22Rv1 (cell line): ENCODE measurements around the gene GPR155.
"Not testable (repeated sequence)": the region's sequence is repeated elsewhere in the genome, so short reads cannot be mapped to it uniquely, and the experiment has no call there.

Experiments used
- CTCF ChIP-seq: fragments of 450-650 bp; IDR thresholded peaks from 2 replicates; pipeline ENCODE4 v1.5.1; 2017; ENCODE audit warnings: mild to moderate bottlenecking
- ZFX ChIP-seq: fragments of 450-650 bp; IDR thresholded peaks from 2 replicates; pipeline ENCODE4 v1.6.1; 2017; ENCODE audit warnings: antibody characterized with exemption, borderline replicate concordance

- TF ChIP-seq CTCF, ZFX: not testable (repeated sequence)
Measured at GRCh38 chr2:174390303-174390702, 96.5 kb downstream of the GPR155 start.
